ENCODE measurements around the gene NIPSNAP2.
"Not testable (repeated sequence)": the region's sequence is repeated elsewhere in the genome, so short reads cannot be mapped to it uniquely, and the experiment has no call there.

DNA sequence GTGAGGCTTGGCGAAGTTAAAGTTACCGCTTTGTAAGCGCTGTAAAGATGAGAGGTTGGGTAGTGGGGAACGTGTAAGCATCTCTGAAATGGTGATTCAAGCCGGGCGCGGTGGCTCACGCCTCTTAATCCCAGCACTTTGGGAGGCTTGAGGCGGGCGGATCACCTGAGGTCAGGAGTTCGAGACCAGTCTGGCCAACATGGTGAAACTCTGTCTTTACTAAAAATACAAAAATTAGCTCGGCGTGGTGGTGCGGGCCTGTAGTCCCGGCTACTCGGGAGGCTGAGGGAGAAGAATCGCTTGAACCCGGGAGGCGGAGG lies 12.1 kb upstream of the NIPSNAP2 start:
- not testable (repeated sequence) for TF ChIP-seq POLR2AphosphoS5 (IDR thresholded peaks at IDR 0.05; ENCODE audit: borderline replicate concordance, low read depth, low read length); EZH2 (IDR thresholded peaks at IDR 0.05)
